HG03196 (cell line): ENCODE data around the gene NALCN.
"Not testable (repeated sequence)": the region's sequence is repeated elsewhere in the genome, so short reads cannot be mapped to it uniquely, and the experiment has no call there.

Source experiments
- ATAC-seq: cut with Tn5 transposase; IDR thresholded peaks from one replicate; pipeline ENCODE4 v1.9.1; 2021; ENCODE audit not compliant: unreplicated experiment

NALCN gene

DNA sequence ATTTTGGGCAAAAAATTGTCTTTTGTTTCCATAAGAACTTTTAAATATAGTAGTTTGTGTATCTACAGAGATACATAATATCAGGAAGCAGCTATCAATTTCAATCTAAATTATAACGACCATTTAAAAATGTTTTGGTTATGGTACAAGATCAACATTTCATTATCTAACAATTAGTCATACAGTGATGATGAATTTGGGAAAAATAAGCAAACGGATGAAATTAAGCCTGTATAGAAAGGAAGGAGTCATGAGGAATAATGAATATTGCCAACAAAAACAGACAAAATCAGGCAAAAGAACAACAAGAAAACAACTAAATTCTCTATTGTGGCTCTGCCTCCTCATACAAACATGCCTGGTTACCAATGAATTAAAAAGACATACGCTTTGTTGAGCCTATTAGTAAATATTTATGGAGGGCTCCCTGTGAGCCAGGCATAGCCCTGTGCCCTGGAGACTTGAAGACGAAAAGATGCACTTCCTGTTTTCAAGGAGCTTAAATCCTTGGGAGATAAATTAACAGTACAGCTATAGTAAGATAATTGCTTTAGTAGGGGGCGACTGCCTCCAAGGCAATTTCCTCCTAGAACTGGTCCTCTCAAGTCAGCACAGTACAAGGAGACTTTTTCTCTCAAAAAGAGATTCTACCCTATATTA is 73.0 kb downstream of the NALCN start:
- ATAC-seq, result no peak

DNA sequence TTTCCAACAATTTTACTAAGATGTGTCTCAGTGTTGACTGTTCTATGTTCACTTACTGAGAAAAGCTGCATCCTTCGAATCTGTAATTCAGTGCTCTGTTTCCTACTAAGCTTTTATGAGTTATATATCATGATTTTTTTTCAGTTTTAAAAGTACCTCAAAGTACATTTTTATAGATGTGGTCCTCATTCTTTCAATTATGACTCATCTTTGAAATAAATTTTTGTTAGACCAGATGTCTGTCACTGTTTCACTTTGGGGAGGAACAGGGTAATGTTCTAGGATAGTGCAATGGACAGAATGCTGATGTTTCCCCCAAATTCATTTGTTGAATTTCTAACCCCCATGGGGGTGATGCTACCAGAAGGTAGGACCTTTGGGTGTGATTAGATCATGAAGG is 74.8 kb downstream of the NALCN start:
- ATAC-seq, result no peak

GRCh38 chr13:101339202-101339601 is 77.1 kb downstream of the NALCN start:
- ATAC-seq, result no peak

- no peak for ATAC-seq
These were observed 83.7 kb downstream of the NALCN start for GRCh38 chr13:101332583-101332982.

- ATAC-seq, result no peak
These were observed 84.6 kb downstream of the NALCN start for GRCh38 chr13:101331731-101332130.

DNA sequence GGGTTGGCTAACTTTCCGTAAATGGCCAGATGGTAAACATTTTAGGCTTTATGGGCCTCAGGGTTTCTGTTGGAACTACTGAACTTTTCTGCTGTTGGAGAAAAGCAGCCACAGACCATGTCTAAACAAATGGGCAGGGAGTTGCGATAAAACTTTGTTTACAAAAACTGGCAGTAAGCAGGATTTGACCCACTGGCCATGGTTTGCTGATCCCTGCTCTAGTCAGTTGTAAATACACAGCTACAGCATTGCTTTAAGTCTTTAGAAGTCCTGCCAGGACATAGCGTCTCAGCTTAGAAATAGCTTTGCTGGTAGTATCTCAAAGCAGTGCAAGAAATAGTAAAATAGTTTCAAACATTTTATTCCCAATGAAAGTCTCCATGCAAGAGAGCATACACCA is 88.4 kb downstream of the NALCN start:
- no peak for ATAC-seq

GRCh38 chr13:101326710-101327109 is 89.6 kb downstream of the NALCN start:
- ATAC-seq, result no peak

- no peak for ATAC-seq
These were observed 90.9 kb downstream of the NALCN start for GRCh38 chr13:101325423-101325822.

DNA sequence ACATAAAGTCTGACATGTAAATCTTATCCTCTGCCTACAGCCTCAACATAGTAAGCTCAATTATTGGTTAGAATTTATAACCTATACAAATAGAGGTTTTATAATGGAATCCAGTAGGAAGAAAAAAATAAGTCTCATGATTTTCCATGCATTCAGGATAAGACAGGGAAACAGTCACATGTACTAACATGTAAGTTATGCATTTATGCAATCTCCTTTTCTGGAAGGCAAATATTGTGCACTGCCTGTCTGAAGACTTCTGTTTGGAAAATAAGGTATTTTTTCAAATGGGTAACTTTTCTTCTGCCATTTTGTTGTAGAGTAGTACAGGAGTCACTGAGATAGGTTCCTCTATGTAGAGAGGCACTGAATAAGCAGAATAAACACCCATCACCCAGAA is 92.7 kb downstream of the NALCN start:
- no peak for ATAC-seq

DNA sequence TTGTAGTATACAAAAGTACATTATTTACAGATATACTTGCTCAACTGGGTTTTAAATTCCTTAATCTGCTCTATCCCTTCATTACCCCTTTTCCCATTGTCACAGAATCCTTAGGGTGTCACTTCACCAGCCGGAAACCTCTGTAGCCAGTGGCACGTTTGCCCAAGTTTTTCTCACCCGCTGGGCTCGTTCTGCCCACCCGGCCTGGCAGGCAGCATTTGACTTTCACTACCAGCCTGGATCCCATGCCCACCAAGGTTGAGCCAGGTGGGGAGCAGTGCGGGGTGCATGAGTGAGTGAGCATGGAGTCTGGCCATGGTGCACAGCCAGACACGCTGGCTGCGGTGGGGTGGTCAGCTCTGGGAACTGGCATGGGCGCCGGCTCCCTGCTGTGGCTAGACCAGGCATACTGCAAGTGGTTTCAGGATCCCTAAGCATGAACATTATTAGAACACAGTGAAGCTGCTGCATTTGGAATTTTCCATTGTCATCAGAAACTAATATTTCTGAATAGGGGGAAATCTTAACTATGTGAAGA is 98.3 kb downstream of the NALCN start:
- ATAC-seq, result no peak

DNA sequence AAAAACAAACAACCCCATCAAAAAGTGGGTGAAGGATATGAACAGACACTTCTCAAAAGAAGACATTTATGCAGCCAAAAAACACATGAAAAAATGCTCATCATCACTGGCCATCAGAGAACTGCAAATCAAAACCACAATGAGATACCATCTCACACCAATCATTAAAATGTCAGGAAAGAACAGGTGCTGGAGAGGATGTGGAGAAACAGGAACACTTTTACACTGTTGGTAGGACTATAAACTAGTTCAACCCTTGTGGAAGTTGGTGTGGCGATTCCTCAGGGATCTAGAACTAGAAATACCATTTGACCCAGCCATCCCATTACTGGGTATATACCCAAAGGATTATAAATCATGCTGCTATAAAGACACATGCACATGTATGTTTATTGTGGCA is 102.8 kb downstream of the NALCN start:
- not testable (repeated sequence) for ATAC-seq

DNA sequence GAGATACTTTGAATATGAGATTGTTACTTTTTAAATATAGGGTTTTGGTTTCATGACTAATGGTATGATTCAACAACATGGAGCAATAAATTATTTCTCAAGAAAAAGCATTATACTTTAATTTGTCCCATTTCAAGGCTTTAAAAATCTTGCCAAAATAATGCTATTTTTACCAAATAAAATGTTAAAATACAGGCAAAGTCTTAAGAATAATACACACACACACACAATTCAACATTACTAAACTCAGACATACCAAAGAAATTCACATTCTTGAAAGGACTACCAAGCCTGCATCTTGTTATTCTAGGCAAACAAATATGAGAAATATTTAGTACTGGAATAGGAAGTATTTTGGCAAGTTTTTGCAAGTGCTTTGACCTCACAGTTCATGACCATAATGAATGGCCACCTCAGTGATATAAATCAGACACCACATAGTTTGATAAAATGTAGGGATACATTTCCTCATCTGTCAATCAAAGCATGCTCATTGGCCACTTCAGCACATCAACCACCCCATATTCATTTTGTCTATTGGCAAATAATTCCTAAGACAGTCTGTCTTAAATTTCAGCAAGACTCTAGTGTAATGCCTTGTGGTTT is 107.2 kb downstream of the NALCN start:
- ATAC-seq, result no peak

DNA sequence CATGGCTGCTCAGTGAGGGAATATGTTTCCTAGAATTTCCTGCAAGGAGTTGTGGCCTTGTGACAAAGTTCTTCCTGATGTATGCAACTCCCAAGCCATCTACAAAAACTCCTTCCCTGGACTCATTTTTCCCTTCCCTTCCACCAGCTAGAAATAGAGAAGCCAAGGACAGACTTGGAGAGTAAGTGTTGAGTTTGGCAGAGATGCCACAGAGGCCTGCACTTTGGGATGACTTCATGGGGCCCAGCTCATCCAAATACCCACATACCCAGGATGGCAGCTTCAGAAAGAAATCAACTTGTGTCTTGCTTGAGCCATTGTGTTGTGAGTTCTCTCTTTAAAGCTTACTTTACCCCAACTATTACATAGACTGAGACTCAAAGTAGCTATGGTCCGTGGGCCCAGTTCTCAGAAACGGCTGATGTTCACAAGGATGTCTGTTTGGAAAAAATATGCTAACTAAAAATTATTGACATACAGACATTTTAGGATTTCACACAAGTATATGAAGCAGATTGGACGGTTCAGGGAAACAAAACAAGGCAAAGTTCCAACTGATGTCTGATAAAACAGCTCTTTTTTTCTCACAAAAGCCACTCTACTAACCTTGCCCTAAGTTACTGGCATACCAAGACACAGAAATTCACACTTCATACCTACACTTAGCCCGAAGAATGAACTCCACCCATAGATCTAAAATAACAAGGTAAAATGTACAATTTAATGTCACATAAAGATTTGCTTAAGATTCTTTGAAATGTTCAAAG is 107.9 kb downstream of the NALCN start:
- ATAC-seq, result no peak

- ATAC-seq, result no peak
These were observed 109.1 kb downstream of the NALCN start for GRCh38 chr13:101307181-101307701.

GRCh38 chr13:101306773-101307172 is 109.5 kb downstream of the NALCN start:
- ATAC-seq, result no peak

DNA sequence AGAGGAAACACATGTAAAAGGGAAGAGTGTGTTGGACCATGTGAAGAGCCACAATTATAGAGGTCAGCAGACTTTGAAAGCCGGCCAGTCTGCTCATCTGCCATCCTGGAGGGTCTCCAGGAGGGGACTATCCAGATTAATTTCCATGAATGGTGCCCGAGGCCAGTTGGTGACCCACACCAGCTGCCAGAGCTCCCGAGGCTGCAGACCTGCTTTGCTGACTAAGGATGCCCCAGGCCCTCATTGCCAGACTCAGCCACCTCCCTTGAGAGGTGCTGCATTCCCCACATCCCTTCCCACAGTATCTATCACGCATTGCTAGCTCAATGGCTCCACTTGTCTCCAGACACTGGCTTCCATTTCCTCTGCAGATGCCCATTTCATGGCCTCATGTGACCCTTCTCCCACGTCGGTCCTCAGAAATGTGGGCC is 110.3 kb downstream of the NALCN start:
- no peak for ATAC-seq

DNA sequence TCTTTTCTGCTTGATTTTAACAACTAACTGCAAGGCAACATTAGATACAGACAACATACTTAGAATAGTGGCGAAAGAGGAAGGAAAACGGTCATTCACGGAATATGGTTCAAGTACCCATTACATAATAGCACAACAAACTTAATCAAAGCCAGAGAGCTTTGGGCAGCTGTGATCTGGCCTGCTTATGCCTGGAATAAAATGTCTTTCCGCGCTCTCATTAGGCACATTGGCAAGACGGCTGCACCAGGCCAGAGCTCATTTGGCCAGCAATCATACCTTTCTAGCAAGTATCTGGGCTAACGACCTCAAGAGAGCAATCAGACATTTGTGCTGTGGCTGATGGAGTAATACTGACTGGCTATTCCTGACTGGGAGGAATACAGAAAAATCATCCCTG is 112.8 kb downstream of the NALCN start:
- ATAC-seq, result no peak

DNA sequence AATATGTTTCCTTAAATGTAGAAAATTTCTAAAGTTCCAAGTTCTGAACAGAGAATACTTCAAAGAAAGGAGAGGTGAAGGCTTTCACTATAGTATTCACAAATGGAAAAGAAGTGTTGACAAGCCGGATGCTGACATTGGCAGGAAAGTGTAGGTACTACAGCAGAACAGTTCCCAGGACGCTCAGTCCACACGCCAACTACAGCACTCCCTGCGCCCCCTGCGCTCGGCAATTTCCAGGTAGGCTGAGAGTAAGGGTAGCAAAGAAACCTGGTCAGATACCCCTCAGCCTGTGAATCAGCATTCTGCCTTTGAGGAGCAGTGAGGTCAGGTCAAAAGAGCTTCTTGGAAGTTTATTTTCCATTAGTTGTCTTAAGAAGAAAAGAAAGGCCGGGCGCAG is 115.3 kb downstream of the NALCN start:
- no peak for ATAC-seq

DNA sequence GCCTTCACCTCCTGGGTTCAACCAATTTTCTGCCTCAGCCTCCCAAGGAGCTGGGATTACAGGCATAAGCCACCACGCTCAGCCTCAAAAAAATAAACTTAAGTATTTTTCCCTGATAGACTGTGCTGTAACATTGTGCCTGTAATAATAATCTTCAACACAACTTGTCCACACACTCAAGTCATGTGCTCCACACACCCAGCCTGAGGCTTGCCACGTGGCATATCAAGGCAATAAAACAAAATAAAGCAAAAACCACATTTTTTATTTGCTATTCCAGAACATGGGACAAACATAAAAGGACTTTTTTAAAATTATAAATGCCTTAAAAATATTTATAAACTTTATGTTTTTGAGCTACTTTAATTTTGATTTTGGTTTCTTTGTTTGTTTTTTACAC is 115.8 kb downstream of the NALCN start:
- no peak for ATAC-seq

GRCh38 chr13:101298517-101298916 is 117.8 kb downstream of the NALCN start:
- ATAC-seq, result no peak

- ATAC-seq, result no peak
These were observed 118.5 kb downstream of the NALCN start for GRCh38 chr13:101297794-101298193.

DNA sequence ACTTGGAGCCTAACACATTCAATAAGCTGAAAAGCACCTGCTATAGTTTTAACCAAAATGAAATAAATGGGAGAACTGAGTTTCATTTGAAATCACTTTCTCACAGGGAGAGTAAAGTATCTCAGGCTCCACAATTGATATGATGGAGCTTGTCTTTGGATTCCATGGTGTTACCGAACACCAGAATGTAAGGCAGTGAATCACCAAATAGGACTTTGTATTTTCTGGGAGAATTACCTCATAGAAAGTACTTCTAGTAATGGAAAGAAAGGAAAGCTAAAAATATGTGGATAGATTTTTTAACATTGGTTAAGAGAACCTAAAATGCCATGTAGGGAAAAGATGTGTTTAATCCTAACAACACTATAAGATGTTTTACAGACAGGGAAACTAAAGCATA is 123.6 kb downstream of the NALCN start:
- no peak for ATAC-seq
